Measurements from ENCODE around the gene CYP26B1.

The CYP26B1 gene

DNA sequence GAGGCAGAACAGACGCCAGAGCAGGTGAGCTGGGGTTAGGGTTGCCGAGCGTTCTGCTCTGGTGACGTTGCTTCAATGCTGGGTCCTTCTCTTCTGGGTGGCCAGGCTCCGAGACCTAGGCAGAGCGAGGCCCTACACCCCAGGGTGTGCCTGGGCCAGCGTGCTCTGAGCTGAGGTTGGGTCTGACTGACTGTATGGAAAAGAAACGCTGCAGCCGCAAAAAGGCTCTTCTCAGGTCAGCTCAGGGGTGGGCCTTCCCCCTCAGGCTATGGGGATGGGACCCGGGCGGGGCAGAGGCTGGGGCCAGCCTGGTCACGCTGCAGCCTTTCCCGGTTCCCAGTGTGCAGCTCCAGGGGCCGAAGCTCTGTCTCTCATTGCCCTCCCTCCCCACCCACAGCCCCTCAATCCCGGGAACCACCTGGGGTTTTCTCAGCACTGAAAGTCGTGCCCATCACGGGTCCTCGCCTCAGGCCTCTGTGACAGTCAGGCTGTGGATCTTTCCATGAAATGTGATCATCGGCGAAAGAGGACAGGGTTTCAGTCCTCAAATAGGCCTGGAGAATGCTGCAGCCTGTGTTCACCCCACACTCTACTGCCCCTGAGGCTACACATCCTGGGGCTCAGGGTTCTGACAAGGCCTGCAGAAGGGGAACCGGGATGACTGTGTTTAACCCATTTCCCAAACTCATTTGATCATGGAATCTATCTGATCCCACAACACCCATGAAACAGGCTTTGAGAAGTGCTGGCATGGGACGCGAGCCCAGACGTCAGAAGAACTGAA lies 19.4 kb downstream of the CYP26B1 start:
- DNase-seq: no peak

DNA sequence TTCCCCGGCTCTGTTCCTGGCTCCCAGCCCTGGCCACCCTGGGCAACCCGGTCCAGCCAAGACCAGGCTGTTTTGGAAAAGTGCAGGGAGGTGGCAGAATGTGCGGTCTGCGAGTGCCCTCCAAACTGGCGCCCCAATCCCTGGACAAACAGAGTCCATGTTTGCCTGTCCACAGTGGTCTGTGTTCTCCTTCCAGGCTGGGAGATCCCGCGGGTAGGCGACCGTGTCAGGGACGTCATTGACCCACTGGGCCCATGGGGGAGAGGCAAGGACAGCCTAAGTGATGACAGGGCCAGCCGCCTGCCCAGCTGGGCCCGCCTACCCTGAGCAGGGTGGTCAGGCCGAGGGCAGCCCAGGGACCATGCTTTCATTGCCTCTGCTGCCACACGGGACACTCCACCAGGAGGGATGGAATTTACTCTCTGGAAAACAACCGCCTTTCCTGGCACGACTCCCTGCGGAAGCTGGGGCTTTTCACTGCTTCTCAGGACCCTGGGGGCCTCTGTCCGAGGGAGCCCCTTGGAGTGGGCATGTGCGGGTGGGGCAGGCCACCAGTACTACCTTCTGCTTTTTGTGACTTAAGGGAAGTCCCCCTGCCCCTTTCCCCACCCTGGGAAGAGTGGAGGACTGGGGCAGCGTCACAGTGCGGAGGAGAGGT lies 20.1 kb downstream of the CYP26B1 start:
- DNase-seq: no peak

DNA sequence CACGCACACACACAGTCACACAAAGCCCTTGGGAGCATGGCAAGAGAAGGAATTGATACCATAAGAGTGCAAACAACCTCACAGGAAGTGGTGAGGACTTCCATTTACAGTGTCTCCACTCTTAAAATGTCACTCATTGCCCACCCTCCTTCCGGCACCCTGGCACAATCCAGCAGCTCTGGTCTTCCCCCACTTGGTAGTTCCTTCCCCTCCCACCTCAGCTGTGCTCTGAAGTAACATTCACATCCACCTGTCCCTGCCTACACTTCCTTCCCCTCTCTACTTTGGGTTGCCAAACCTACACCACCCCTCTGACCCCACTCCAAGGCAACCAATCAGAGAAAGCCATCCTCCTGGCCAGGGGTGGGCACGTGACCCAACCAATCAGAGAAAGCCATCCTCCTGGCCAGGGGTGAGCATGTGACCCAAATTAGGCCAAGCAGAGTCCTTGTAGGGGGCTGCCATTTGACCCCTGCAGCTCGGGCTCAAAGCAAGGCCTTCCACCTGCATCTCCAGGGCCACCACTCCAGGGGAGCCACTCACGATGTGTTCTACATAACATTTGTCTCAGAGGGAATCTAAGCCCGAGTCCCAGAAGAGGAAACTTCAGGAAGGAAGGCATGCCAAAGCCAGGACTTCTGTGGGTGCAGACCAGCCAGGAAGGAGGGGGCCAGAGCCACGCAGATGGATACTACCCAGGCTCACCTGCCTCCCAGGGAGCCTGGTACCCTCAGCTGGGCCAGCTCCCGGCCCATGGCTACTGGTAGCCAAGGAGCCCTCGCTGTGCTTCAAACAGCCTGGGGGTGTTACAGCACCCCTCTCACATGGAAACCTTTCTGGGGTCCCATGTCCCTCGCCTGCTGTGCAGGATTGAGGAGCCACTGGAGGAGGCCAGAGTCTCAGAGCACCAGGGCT lies 21.2 kb downstream of the CYP26B1 start:
- DNase-seq: no peak

DNA sequence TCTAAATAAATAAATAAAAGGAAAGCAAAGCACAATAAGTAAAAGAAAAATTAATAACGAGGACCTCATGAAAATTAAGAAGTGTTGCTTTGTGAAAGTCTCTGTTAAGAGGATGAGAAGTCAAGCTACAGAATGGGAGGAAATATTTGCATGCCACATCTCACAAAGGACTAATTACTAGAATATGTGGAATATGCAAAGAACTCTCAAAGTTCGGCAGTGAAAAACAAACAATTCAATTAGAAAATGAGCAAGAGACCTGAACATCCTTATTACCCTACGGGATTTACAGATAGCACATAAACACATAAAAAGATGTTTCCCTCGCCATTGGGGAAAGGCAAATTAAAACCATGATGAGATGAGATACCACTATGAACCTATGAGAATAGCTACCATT lies 23.3 kb downstream of the CYP26B1 start:
- DNase-seq: no peak

DNA sequence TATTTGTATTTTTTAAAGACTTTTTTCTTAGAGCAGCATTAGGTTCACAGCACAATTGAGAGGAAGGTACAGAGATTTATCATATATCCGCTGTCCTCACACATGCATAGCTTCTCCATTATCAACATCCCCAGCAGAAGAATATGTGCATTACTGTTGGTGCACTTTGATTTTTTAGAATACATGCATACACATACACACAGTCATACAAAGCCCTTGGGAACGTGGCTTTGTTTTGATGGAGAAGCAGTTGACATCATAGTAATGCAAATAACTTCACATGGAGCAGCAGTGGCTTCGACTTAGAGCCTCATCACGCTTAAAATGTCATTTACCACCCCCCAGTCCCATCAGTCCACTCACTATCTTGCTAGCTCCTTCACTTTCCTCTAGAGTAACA lies 26.5 kb downstream of the CYP26B1 start:
- DNase-seq: no peak

DNA sequence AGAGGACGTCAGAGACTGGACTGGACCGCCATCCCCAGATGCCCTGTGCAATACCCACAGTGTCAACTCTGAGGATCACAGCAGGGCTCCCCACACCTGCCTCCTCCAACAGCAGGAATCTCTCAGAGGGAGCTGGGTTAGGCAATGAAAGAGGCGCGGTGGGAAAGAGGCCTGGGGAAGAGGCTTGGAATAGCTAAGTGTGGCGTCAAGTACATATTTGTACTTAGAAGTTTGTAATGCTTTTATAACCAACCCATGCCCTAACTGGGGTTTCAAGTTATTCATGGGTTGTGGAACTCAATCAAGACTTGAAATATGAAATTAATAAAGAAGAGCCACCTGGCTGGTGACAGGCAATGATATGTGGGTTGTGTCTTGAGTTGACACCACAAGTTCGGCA lies 28.7 kb downstream of the CYP26B1 start:
- DNase-seq: no peak

DNA sequence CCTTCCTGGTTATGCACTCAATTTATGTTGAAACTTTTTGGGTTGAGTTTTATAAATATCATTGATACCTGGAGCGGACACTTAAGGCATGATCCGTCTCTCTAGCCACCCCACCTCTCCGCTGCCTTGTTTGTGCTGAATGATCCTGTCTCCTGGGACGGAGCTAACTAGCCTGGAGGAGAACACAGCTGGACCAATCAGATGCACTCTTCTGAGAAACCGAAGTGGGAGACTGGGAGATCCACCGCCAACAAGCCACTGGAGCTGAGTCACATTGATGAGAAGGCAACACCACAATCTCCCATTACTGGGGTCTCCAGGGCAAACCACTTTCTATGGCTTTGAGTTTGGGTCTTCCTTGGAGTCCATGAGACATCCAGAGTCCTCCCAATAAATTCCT lies 29.3 kb downstream of the CYP26B1 start:
- DNase-seq: no peak

DNA sequence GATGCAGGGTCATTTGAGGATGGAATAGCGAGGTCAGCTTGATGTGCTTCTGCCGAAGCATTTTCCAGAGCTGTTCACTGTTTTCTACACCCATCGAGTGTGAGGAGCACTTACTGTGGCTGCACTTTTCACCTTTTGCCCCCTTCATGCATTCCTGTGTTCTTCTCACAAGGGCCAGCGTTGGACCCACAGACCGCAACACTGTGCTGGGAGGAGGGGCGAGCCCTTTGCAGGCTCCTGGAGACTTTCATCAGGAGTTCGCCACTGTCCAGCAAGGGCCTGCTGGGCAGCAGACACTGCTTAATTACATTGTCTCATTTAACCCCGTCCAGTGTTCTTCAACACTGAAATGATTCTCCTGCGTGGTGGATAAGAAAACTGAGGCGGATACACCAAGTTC lies 29.9 kb downstream of the CYP26B1 start:
- DNase-seq: no peak

DNA sequence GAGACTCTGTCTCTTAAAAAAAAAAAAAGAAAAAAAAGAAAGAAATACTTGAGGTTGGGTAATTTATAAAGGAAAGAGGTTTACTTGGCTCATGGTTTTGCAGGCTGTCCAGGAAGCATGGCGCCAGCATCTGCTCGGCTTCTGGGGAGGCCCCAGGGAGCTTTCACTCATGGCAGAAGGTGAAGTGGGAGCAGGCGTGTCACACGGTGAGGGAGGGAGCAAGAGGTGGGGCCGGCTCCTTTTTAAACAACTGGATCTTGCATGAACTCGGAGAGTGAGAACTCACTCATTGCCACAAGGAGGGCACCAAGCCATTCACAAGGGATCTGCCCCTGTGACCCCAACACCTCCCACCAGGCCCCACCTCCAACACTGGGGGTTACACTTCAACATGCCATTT lies 30.6 kb downstream of the CYP26B1 start:
- DNase-seq: no peak

DNA sequence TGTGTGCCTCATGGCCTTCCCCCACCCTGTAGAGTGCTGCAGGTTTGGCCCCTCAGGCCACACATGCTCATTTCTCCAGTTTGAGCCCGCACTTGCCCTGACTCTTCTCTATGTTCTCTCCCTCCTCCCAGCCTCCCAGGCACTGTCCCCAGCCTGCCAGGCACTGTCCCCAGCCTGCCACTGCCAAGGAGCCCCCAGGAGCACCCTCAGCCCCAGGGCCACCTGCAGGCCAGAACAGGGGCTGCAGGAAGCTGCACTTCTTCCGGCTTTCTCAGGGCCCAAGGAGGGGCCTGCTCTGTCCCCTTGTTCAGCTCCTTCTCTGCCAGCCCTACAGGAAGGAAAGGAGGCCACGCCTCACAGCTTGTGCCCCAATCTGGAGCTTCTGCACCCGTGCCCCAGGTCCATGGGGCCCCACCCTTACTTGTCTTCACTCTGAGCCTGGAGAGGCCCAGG lies 31.6 kb downstream of the CYP26B1 start:
- DNase-seq: no peak

DNA sequence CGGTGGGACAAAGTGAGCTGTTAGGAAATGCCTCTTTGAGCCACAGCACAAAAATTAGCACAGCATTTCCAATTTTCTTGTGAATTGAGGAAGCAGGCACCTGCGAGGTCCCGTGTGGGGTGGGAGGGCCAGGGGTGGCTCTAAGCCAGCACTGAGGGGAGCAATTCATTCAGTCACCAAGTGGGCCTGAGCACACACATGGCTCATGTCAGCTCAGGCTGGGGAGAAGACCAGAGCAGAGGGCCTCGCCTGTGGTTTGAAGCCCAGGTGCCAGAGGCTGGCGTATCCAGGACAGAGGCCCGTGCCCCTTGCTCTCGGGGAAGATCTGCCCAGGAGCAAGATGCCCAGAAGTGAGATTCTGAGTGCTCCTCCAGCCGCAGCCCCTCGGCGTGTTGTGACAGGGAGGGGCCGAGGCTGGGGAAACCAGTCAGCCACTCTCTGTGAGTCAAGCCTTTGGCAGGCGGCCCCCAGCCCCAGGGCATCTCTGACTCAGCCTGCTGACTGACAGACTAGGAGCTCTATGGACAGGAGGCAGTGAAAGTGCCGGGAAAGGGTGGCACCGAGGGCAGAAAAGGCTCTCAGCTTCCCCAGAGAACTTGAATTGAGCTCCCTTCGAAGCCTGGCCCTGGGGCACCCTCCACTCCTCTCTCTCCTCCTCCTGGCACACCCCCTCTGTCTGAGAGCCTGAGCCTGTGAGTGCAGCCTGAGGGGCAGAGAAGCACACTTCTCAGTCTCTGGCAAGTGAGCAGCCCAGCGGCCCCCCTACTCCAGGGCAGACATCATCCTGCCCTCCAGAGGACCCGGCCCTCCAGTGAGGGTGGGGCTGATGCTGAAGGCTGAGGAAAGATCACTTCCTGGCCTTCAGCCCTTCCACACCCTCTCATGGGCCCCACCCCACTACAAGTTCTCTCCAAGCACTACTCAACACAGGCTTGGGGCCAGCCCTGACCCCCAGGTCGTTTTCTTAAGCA lies 32.3 kb downstream of the CYP26B1 start:
- DNase-seq: no peak

DNA sequence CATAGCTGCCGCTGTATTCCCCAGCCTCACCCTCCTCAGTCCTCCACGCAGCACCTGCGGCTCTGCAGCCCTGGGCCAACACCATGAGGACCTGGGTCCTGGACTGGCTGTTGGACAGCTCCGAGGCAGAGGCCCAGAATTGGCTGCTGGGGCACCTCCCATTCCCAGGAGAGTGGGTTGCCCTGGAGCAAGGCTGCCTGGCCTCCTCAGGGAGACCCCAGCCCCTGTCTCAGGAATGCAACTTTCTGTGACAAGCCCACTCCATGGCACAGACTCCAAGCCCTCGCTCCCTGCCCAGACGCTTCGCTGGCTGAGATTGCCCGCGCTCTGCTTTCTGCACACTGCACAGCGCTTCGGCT lies 33.0 kb downstream of the CYP26B1 start:
- no peak for DNase-seq

DNA sequence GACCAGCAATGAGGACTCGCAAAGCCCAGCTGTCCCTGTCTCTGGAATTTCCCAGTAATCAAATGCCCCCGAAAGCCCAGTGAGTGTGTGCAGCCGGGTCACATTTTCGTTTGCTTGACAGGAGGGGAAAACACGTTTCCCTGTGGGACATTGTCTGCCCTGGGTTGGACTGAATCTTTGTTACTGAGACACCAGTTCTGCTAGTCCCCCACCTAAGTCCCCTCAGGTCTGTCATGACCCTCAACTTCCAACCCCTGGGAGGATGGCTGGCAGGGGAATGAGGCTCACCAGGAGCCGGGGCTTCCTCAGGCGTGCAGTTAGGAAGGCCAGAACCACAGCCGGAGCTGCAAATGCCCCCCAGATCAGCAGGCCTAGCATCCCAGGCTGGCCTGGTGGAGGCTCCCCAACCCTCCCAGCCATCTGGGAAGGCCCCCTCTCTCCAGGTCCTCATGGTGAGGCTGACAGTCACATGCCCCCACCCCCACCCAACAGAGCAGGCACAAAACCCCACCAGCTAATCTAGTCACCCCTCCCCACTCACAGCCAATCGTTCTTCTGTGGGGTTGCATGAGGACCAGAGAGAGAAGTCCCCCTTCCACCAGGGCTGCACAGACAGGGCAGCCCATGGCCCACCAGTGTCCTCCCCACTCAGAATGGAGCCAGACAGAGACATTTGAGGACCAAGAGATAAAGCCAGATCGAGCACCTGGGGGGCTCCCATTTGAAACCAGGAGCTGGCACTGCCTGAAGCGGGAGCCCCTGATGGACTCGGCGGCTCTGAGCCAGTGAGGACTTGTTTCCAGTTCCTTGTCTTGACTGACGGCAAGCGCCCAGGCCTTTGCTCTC lies 33.6 kb downstream of the CYP26B1 start:
- DNase-seq: no peak

DNA sequence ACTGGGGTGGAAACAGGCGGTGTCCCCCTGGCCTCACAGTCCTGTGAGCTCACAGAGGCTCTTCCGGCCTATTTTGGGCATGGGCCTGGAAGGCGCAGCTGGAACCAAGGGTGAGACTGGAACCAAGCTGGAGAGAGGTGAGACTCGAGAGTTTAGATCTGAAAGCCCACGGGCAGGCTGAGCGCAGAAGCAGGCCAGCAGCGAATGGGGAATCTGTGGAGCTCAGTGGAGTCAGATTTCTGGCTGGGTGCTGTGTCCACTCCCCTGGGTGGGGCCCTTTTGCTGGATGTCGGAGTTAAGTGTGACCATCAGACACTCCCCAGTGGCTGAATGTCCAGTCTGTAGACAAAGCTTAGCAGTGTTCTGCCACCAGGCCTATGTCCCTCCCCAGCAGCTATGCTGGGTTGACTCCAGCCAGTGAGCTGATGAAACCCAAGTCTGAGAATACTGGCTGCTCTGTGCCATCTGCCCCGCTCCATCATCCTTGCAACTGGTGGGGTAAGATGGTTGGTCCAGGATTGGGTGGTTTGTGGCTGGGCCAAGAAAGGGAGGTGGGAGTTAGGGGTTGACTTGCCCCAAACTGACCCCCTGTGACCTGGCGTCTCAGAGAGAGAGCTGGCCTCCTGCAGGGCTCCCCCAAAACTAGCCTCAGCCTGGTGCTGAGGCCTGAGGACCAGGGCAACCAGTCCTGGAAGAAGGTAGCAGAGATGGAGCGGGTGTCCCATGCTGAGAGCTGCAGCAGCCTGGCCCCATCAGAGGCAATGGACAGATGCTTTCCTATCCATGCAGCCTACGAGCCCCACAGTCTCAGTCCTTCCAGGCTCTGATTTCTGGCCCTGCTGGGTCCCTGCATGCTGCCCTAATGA lies 34.4 kb downstream of the CYP26B1 start:
- no peak for DNase-seq

DNA sequence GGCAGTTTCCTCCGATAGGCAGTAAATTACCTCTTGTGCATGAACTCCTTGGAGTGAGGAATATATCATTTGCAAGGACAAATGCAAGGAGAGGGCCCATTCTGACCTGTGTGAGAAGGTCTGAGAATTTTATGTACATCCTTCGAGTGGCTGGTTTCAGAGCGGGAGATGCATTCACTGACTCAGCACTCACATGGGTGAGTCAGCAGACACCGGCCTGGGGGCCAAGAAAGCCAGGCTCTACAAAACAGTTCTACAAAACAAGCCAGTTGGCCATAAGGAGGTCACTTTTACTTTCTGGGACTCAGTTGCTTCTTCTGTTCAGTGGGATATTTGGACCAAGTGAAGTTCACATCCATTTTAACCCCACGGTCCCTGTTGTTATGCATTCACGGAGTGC lies 35.3 kb downstream of the CYP26B1 start:
- no peak for DNase-seq

DNA sequence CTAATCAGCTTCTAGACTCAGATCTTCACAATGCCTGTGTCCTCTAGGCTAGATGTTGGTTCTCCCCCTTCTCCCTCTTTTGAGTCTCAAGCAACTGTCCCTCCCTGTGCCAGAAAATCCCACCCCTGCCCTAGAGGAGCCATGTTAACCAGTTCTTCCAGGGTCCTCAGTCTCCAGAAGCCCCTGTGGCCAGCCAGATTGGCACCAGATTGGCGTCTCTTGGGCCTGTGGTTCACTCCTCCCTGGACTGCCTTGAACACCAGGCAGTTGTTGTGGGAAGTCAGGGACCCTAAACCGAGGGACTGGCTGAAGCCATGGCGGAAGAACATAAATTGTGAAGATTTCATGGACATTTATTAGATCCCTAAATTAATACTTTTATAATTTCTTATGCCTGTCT lies 36.6 kb downstream of the CYP26B1 start:
- no peak for DNase-seq

DNA sequence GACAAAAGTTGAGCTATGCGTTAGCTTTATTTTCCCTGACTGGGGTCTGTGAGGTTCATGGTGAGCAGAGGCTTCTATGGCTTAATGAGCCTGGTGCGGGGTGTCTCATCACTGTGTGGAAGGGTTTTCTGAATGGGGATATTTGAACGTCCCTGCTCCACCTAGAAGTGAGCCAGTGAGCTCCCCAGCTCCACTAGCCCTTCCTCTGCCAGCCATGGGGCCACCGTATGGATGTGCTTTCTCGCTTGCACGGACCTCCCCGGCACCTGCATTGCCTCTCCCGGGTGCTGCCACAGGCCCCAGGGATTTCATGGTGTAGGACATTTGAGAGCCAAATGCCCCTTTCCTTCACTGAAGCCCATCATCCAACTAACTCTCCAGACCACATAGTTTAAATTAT lies 37.8 kb downstream of the CYP26B1 start:
- DNase-seq: no peak

DNA sequence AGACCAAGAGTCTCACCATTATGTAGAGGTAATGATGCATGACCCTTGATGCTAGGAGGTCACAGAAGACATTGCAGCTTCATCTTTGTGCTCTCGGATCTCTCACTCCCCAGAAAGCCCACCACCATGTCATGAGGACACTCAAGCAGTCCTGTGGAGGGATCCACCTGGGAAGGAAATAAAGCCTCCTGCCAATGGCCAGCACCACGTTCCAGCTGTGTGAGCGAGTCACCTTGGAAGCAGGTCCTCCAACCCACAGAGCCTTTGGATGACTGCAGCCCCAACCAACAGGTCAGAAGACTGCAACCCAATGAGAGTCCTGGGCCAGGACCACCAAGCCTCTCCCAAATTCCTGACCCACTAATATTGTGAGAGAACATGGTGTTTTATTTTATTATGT lies 38.4 kb downstream of the CYP26B1 start:
- DNase-seq: no peak

DNA sequence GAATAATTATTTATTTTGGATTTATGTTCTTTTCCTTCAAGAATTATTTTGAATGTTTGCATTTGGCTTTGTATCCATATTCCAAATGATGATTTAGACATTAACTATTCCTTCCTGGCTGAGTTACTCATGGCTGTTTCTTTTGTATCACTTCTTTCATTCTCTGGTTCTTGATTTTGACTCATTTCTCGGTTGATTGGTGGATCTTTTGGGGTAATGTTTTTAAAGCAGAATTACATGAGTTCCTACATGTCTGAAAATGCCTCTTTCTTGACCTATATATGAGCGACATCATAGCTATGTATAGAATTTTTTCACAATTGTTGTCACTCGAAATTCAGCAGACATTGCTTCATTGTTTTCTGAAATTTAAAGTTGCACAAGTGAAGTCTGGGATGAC lies 39.5 kb downstream of the CYP26B1 start:
- DNase-seq: no peak

DNA sequence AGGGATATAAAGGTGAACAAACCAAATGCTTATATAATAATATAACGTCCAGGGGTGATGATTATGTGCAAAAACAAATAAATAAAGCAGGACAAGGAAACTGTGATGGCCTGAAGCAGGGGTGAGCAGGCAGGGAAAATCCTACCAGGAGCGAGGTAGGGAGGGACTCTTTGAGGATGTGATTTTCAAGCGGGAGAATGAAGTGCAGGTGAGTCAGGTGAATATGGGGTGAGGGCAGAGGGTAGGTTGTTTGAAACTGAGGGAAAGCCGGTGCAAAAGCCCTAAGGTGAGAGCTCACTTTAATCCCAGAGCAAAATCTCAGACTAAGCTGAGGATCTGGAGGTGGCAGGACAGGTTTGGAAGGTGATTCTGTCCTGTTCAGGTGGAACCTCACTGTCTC lies 40.7 kb downstream of the CYP26B1 start:
- DNase-seq: no peak
